CD14-positive monocyte (primary cell): ENCODE results near the gene HS3ST6. TPM values are rescaled to one million over a fixed set of nuclear protein-coding genes. Genes with fewer than 3 reads are reported as not detected.

Experiments used
- DNase-seq, 3 donors: peaks; one replicate each; pipeline ENCODE4 v3.0.0-alpha.2; 2011 to 2022
- H2AFZ ChIP-seq: 2 replicates; pipeline ENCODE4 v1.6.0; 2012; ENCODE audit warnings: mild to moderate bottlenecking, low read depth, low read length, inconsistent platforms; ENCODE audit not compliant: insufficient read depth, poor library complexity, severe bottlenecking
- H3K27ac ChIP-seq, 2 donors: 1 replicate in 1 of 2; 2 replicates in 1 of 2; pipeline ENCODE4 v1.5.1; 2012 to 2013; ENCODE audit warnings: low read length in 2 of 2, control low read depth in 1 of 2, inconsistent platforms in 1 of 2, low read depth in 1 of 2, mild to moderate bottlenecking in 1 of 2
- H3K27me3 ChIP-seq, 2 donors: one replicate each; pipeline versions ENCODE4 v1.6.0 to v1.6.1; 2011 to 2013; ENCODE audit warnings: low read length in 2 of 2; ENCODE audit not compliant: control insufficient read depth in 2 of 2, insufficient read depth in 2 of 2
- H3K36me3 ChIP-seq, 2 donors: replicated peaks in 1 of 2; 1 replicate in 1 of 2; 2 replicates in 1 of 2; pipeline versions ENCODE4 v1.5.1 to v1.6.1; 2012 to 2013; ENCODE audit warnings: low read length in 2 of 2, control low read depth in 1 of 2, inconsistent platforms in 1 of 2, mild to moderate bottlenecking in 1 of 2; ENCODE audit not compliant: insufficient read depth in 2 of 2, control insufficient read depth in 1 of 2
- H3K4me1 ChIP-seq, 2 donors: 1 replicate in 1 of 2; 2 replicates in 1 of 2; pipeline versions ENCODE4 v1.5.1 to v1.6.1; 2012 to 2013; ENCODE audit warnings: low read length in 2 of 2, control low read depth in 1 of 2, inconsistent platforms in 1 of 2, mild to moderate bottlenecking in 1 of 2, moderate library complexity in 1 of 2; ENCODE audit not compliant: insufficient read depth in 2 of 2, control insufficient read depth in 1 of 2
- H3K4me2 ChIP-seq: replicated peaks from 2 replicates; pipeline ENCODE3; 2012; ENCODE audit warnings: low read length, moderate library complexity, mild to moderate bottlenecking; ENCODE audit not compliant: poor library complexity, severe bottlenecking; ENCODE audit errors: extremely low read depth
- H3K4me3 ChIP-seq, 3 experiments: fragments of 200-600 bp in 1 of 3; sonication (generic) in 1 of 3; replicated peaks in 1 of 3; 1 replicate in 2 of 3; 2 replicates in 1 of 3; pipeline ENCODE4 v1.5.1; 2011 to 2013; ENCODE audit warnings: low read length in 3 of 3, mild to moderate bottlenecking in 3 of 3, control low read depth in 2 of 3, low read depth in 2 of 3, inconsistent platforms in 1 of 3, moderate library complexity in 1 of 3
- H3K79me2 ChIP-seq: 2 replicates; pipeline ENCODE4 v1.6.0; 2012; ENCODE audit warnings: mild to moderate bottlenecking, control low read depth, inconsistent platforms, low read length, moderate library complexity; ENCODE audit not compliant: insufficient read depth
- H3K9ac ChIP-seq: 2 replicates; pipeline ENCODE4 v1.6.0; 2017; ENCODE audit warnings: low read length, mild to moderate bottlenecking; ENCODE audit not compliant: insufficient read depth, poor library complexity, severe bottlenecking
- H3K9me3 ChIP-seq, 2 donors: replicated peaks in 1 of 2; 1 replicate in 1 of 2; 2 replicates in 1 of 2; pipeline versions ENCODE4 v1.5.1 to v1.6.1; 2012 to 2013; ENCODE audit warnings: low read length in 2 of 2, control low read depth in 1 of 2; ENCODE audit not compliant: control insufficient read depth in 1 of 2, insufficient read depth in 1 of 2
- H4K20me1 ChIP-seq: 2 replicates; pipeline ENCODE4 v1.6.0; 2012; ENCODE audit warnings: mild to moderate bottlenecking, low read length, control low read depth, moderate library complexity; ENCODE audit not compliant: insufficient read depth
- H3K27ac Mint-ChIP-seq, 7 donors: one replicate each; pipeline ENCODE4 v1.8.0; 2020; ENCODE audit warnings: mild to moderate bottlenecking in 7 of 7, mixed read lengths in 7 of 7, moderate library complexity in 6 of 7, inconsistent platforms in 2 of 7
- H3K27me3 Mint-ChIP-seq, 3 donors: one replicate each; pipeline ENCODE4 v1.8.0; 2021 to 2022; ENCODE audit warnings: low read depth in 3 of 3, mild to moderate bottlenecking in 3 of 3, mixed read lengths in 3 of 3, moderate library complexity in 3 of 3, inconsistent platforms in 1 of 3
- H3K36me3 Mint-ChIP-seq, 2 donors: one replicate each; pipeline ENCODE4 v1.8.0; 2020; ENCODE audit warnings: mixed read lengths in 2 of 2, inconsistent platforms in 1 of 2, mild to moderate bottlenecking in 1 of 2
- H3K4me1 Mint-ChIP-seq: one replicate; pipeline ENCODE4 v1.8.0; 2020; ENCODE audit warnings: mild to moderate bottlenecking, mixed read lengths
- H3K4me3 Mint-ChIP-seq, 2 donors: one replicate each; pipeline ENCODE4 v1.8.0; 2020; ENCODE audit warnings: mild to moderate bottlenecking in 2 of 2, mixed read lengths in 2 of 2, moderate library complexity in 1 of 2
- H3K9me3 Mint-ChIP-seq, 7 donors: one replicate each; pipeline ENCODE4 v1.8.0; 2020 to 2022; ENCODE audit warnings: mixed read lengths in 7 of 7, mild to moderate bottlenecking in 6 of 7, moderate library complexity in 6 of 7, inconsistent platforms in 2 of 7
- WGBS: methylation state at CpG from one replicate; pipeline ENCODE4 v1.1.5; 2013; ENCODE audit warnings: missing lambda C conversion rate; ENCODE audit not compliant: insufficient coverage; 5-methylcytosine and 5-hydroxymethylcytosine counted together
- intact Hi-C, 2 donors: fragments of 100-400 bp; cut with micrococcal nuclease; formaldehyde crosslinking; loops; one replicate each; pipeline versions ENCODE4 v1.15.0 to v1.15.1; 2023
- polyA plus RNA-seq, 3 donors: library from polyadenylated mRNA; depleted of rRNA in 1 of 3; unstranded in 2 of 3; stranded (reverse) in 1 of 3; fragments of 300-500 nt in 2 of 3; fragments of >200 nt in 1 of 3; fragmentation: Illumina TruSeq in 2 of 3; gene quantifications; 1 replicate in 2 of 3; 2 replicates in 1 of 3; pipeline ENCODE4 v1.2.3, GENCODE V29; 2012 to 2021
- TF ChIP-seq, protein P1 (sequence below): fragments of 200-600 bp; IDR thresholded peaks from one replicate; pipeline ENCODE4 v1.8.0; 2022; ENCODE audit warnings: antibody characterized with exemption, mild to moderate bottlenecking

The HS3ST6 gene
- polyA plus RNA-seq, 3 donors = not detected

DNA sequence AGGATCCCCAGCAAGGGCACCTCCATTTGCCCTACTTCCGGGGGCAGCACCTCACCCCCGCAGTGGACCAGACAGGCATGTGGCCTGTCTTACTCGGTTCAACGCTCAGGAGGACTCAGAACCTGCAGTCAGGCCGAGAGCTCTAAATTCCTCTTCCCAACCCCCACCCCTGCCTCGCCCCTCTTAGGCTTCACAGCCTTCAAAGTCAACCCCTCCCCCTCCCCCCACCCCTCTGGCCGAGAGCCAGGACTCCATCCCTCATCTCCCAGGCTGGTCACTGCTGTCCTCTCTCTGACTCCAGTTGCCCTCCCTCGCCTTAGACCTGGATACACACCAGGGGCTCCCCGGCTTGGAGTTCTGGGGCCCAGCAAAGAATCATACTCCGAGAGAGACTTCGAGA is 8.1 kb upstream of the HS3ST6 start:
- Histone ChIP-seq H3K9me3 (peaks cover 0 to 4% of the 10 kb centered on the region in 2 donors), H3K36me3 (no peaks in the 10 kb centered on the region), H4K20me1 (no peaks in the 10 kb centered on the region), H3K4me1 (peaks cover 20 to 23% of the 10 kb centered on the region in 2 donors), H3K4me2 (no peak overlapping the region), H2AFZ (no peak overlapping the region), H3K27ac (no peak overlapping the region), H3K9ac (no peak overlapping the region), H3K4me3 (no peak overlapping the region), H3K27me3 (peaks cover under 1 to 33% of the 10 kb centered on the region in 2 donors), H3K79me2 (no peaks in the 10 kb centered on the region)
- intact Hi-C loops = no loop called here
- Mint-ChIP-seq H3K27ac (no peak overlapping the region), H3K9me3 (peaks cover 0 to 9% (median 6%) of the 10 kb centered on the region in 7 donors), H3K36me3 (peaks cover 0 to 6% of the 10 kb centered on the region in 2 donors), H3K27me3 (peaks cover 38 to 46% (median 43%) of the 10 kb centered on the region in 3 donors), H3K4me1 (peaks cover 20% of the 10 kb centered on the region), H3K4me3 (no peak overlapping the region)
- TF ChIP-seq, protein P1, sequence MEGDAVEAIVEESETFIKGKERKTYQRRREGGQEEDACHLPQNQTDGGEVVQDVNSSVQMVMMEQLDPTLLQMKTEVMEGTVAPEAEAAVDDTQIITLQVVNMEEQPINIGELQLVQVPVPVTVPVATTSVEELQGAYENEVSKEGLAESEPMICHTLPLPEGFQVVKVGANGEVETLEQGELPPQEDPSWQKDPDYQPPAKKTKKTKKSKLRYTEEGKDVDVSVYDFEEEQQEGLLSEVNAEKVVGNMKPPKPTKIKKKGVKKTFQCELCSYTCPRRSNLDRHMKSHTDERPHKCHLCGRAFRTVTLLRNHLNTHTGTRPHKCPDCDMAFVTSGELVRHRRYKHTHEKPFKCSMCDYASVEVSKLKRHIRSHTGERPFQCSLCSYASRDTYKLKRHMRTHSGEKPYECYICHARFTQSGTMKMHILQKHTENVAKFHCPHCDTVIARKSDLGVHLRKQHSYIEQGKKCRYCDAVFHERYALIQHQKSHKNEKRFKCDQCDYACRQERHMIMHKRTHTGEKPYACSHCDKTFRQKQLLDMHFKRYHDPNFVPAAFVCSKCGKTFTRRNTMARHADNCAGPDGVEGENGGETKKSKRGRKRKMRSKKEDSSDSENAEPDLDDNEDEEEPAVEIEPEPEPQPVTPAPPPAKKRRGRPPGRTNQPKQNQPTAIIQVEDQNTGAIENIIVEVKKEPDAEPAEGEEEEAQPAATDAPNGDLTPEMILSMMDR = no peak
- WGBS = 84% methylated on average over 5 of the region's 11 CpGs
- DNase-seq = no peak

DNA sequence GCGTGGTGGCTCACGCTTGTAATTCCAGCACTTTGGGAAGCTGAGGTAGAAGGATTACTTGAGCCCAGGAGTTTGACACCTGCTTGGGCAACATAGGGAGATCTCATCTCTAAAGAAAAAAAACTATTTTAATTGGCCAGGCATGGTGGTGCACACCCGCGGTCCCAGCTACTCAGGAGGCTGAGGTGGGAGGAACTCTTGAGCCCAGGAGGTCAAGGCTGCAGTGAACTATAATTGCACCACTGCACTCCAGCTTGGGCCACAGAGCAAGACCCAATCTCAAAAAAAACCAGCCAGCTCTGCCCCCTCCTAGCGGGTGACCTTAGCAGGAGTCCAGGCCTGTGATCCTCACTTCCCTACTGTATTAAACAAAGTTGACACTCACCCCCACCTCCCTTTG is 5.9 kb upstream of the HS3ST6 start:
- Histone ChIP-seq H2AFZ (no peak overlapping the region), H3K27me3 (peaks cover 3 to 55% of the 10 kb centered on the region in 2 donors), H3K9ac (no peak overlapping the region), H3K79me2 (no peaks in the 10 kb centered on the region), H4K20me1 (no peaks in the 10 kb centered on the region), H3K36me3 (no peaks in the 10 kb centered on the region), H3K9me3 (peaks cover 0 to 10% of the 10 kb centered on the region in 2 donors), H3K27ac (no peak overlapping the region), H3K4me1 (peaks cover 11% of the 10 kb centered on the region in 2 donors), H3K4me2 (no peak overlapping the region), H3K4me3 (no peak overlapping the region)
- peak overlapping the region in 1 of 2 donors; percentile 21 for H3K4me3 Mint-ChIP-seq
- peaks cover 0 to 15% (median 6%) of the 10 kb centered on the region in 7 donors for H3K9me3 Mint-ChIP-seq
- 80% methylated on average over 1 of the region's 5 CpGs for WGBS
- H3K36me3 Mint-ChIP-seq = peaks cover 0 to 6% of the 10 kb centered on the region in 2 donors
- DNase-seq = no peak
- intact Hi-C loops = loop anchor here in 1 of 2 donors (5.0 kb wide), 1 partner anchor 67 kb away; no protein-coding TSS in a partner anchor
- H3K27me3 Mint-ChIP-seq = peaks cover 59 to 65% (median 65%) of the 10 kb centered on the region in 3 donors
- H3K27ac Mint-ChIP-seq = peak overlapping the region in 1 of 7 donors; percentile 33
- peaks cover 18% of the 10 kb centered on the region for H3K4me1 Mint-ChIP-seq
- TF ChIP-seq, protein P1 = no peak
